KMS-11 (cell line): ENCODE results near the gene PTPRF.
A peak's percentile ranks its signal among the peaks of the same experiment; 100 is the strongest.

Experiments used
- H2AFZ ChIP-seq: fragments of 200-600 bp; sonication (generic); 2 replicates; pipeline ENCODE4 v1.6.1; 2016; ENCODE audit warnings: antibody characterized with exemption, mixed run types, low read depth
- H3K27ac ChIP-seq: fragments of 200-600 bp; sonication (generic); 2 replicates; pipeline ENCODE4 v1.6.1; 2016; ENCODE audit warnings: mild to moderate bottlenecking, mixed run types
- H3K27me3 ChIP-seq: fragments of 200-600 bp; sonication (generic); 2 replicates; pipeline ENCODE4 v1.6.1; 2017; ENCODE audit warnings: mild to moderate bottlenecking, low read depth, mixed run types, moderate library complexity; ENCODE audit not compliant: insufficient read depth
- H3K36me3 ChIP-seq: fragments of 200-600 bp; sonication (generic); 2 replicates; pipeline ENCODE4 v1.6.1; 2017; ENCODE audit warnings: mild to moderate bottlenecking, mixed run types; ENCODE audit not compliant: insufficient read depth
- H3K4me1 ChIP-seq: fragments of 200-600 bp; sonication (generic); 2 replicates; pipeline ENCODE4 v1.6.1; 2016; ENCODE audit warnings: mild to moderate bottlenecking, low read depth, mixed run types; ENCODE audit not compliant: poor library complexity, severe bottlenecking
- H3K4me2 ChIP-seq: fragments of 200-600 bp; sonication (generic); 2 replicates; pipeline ENCODE4 v1.7.0; 2016; ENCODE audit warnings: mild to moderate bottlenecking, mixed run types
- H3K4me3 ChIP-seq: fragments of 200-600 bp; sonication (generic); IDR thresholded peaks from 2 replicates; pipeline ENCODE4 v1.6.1; 2017; ENCODE audit warnings: low read depth, low read length, mixed read lengths; ENCODE audit not compliant: insufficient read depth
- H3K79me2 ChIP-seq: fragments of 200-600 bp; sonication (generic); 2 replicates; pipeline ENCODE4 v1.6.1; 2016; ENCODE audit warnings: low read depth, mixed run types; ENCODE audit not compliant: insufficient read depth
- H3K9ac ChIP-seq: fragments of 200-600 bp; sonication (generic); 2 replicates; pipeline ENCODE4 v1.6.1; 2016; ENCODE audit warnings: mild to moderate bottlenecking, mixed run types
- H4K20me1 ChIP-seq: fragments of 200-600 bp; sonication (generic); 2 replicates; pipeline ENCODE4 v1.6.1; 2016; ENCODE audit warnings: mild to moderate bottlenecking, mixed run types; ENCODE audit not compliant: insufficient read depth
- TF ChIP-seq, protein P1 (sequence below): fragments of 200-600 bp; sonication (generic); conservative IDR thresholded peaks from 2 replicates; pipeline ENCODE4 v1.6.1; 2017; ENCODE audit warnings: low read depth, mild to moderate bottlenecking, antibody characterized with exemption, low read length, moderate library complexity, mixed read lengths

The PTPRF gene

DNA sequence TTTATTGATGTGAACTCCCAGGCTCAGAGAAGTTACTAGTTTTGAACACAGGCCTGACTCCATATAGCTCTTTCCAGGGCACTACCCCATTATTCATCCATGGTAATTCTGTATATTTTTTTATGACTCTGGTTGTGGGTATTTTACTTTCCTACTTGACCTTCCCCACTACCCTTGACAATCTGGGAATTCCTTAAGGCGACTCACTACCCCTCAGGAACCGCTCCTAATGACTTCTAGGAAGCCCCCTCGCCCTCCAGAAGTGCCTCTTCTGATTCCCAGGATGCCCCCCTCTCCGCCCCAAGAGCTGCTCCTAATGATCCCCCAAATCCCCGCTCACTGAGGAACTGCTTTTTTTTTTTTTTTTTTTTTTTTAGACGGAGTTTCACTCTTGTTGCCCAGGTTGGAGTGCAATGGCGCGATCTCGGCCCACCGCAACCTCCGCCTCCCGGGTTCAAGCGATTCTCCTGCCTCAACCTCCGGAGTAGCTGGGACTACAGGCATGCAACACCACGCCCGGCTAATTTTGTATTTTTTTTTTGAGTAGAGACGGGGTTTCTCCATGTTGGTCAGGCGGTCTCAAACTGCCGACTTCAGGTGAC is 118.3 kb downstream of the PTPRF start:
- H3K9ac ChIP-seq, result peak overlapping the region; percentile 43; the same call in 1 of the 2 replicates
- peak overlapping the region; percentile 72 for H3K4me2 ChIP-seq
- H2AFZ ChIP-seq, result peak overlapping the region; percentile 88
- peaks cover 29% of the 10 kb centered on the region for H3K79me2 ChIP-seq
- no peaks in the 10 kb centered on the region for H3K27me3 ChIP-seq
- H3K4me3 ChIP-seq, result no peak overlapping the region
- TF ChIP-seq, protein P1, sequence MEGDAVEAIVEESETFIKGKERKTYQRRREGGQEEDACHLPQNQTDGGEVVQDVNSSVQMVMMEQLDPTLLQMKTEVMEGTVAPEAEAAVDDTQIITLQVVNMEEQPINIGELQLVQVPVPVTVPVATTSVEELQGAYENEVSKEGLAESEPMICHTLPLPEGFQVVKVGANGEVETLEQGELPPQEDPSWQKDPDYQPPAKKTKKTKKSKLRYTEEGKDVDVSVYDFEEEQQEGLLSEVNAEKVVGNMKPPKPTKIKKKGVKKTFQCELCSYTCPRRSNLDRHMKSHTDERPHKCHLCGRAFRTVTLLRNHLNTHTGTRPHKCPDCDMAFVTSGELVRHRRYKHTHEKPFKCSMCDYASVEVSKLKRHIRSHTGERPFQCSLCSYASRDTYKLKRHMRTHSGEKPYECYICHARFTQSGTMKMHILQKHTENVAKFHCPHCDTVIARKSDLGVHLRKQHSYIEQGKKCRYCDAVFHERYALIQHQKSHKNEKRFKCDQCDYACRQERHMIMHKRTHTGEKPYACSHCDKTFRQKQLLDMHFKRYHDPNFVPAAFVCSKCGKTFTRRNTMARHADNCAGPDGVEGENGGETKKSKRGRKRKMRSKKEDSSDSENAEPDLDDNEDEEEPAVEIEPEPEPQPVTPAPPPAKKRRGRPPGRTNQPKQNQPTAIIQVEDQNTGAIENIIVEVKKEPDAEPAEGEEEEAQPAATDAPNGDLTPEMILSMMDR, result no peak
- peak overlapping the region; percentile 53; the same call in 1 of the 2 replicates for H3K27ac ChIP-seq
- no peaks in the 10 kb centered on the region for H3K36me3 ChIP-seq
- H4K20me1 ChIP-seq, result no peaks in the 10 kb centered on the region
- H3K4me1 ChIP-seq, result peaks cover 42% of the 10 kb centered on the region

DNA sequence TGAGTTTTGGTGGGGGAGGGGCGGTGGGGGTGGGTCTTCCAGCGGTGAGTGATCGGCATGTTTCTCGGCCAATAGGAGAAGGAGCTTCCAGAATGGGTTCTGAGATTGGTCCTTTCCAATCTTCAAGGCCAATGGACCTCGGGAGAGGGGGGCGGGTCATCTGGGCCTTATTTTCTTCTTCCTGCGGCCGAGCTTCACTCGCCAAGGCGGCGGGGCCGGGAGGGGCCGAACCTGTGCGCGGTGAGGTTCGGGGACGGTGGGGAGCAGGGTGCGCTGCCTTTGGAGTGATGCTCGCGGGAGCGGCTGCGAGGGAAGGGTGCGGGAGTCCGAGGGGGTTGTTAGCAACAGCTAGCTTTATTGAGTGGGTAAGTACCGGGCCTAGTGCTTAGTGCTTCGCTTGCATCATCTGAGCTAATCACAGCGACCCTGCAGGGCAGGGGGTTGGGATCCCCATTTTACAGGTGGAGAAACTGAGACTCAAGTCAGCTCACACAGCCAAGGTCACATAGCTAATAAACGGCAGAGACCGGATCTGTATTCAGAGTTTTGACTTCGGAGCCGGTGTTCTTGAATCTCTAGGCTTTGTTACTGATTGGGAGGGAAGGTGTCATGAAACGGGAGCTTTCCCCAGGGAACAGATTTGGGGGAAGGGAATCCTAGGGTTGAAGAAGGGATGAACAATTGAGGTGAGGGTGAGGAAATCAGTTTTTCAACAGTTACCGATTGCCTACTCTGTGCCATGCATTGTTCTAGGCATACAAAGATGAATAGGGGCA is 119.8 kb downstream of the PTPRF start:
- Histone ChIP-seq H3K79me2 (peaks cover 35% of the 10 kb centered on the region), H3K27me3 (no peaks in the 10 kb centered on the region), H3K36me3 (no peaks in the 10 kb centered on the region), H3K4me1 (peaks cover 40% of the 10 kb centered on the region), H4K20me1 (no peaks in the 10 kb centered on the region), H3K9ac (peak overlapping the region; percentile 59), H3K27ac (peak overlapping the region; percentile 53), H2AFZ (peak overlapping the region; percentile 88), H3K4me3 (no peak overlapping the region), H3K4me2 (peak overlapping the region; percentile 97)
- TF ChIP-seq, protein P1, result no peak

DNA sequence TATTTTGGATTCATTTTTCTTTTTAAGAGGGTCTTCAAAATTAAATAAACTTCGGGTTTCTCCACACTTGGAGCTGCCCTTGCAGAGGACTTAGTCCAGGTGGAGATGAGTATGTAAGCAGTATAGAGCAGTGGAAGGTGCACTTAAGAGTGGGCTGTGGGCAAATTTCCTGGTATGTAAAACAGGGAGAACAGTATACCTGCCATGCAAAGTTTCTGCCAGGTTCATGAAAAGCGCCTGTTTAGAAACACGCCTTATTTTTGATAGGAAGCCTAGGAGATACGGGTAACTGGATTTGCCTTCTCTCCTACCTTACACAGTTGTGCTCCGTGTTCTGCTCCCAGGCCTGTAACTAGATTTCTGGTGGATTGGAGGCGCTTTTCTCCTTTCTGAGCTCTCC is 120.5 kb downstream of the PTPRF start:
- peak overlapping the region; percentile 13; the same call in 1 of the 2 replicates for H3K27ac ChIP-seq
- TF ChIP-seq, protein P1, result no peak
- H4K20me1 ChIP-seq, result no peaks in the 10 kb centered on the region
- peak overlapping the region; percentile 59; the same call in 1 of the 2 replicates for H3K9ac ChIP-seq
- H3K79me2 ChIP-seq, result peaks cover 35% of the 10 kb centered on the region
- H3K4me2 ChIP-seq, result peak overlapping the region; percentile 97
- H3K4me1 ChIP-seq, result peaks cover 33% of the 10 kb centered on the region
- no peaks in the 10 kb centered on the region for H3K36me3 ChIP-seq
- no peaks in the 10 kb centered on the region for H3K27me3 ChIP-seq
- 0 out of 2 replicates have a peak overlapping the region, but pooled peaks have one; percentile 39 for H2AFZ ChIP-seq
- H3K4me3 ChIP-seq, result no peak overlapping the region

DNA sequence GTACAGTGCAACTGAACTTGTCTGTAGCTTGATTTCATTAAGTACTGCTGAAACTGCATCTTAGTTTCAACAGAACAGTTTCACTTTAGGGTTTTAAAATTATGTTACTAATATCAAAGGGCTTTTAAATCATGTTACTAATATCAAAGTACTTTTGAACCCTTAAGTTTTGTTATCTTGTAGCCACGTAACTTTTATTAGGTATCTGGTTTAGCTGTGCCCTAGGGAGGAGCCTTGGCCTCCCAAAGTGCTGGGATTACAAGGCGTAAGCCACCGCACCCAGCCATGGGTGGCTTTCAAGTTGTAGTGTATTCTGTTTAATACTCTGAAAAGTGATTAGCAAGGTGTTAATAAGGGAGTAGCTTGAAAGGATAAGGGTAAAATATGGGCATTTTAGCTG is 121.2 kb downstream of the PTPRF start:
- H3K27ac ChIP-seq, result peak overlapping the region; percentile 13; the same call in 1 of the 2 replicates
- peaks cover 32% of the 10 kb centered on the region for H3K4me1 ChIP-seq
- no peaks in the 10 kb centered on the region for H3K27me3 ChIP-seq
- H3K4me2 ChIP-seq, result peak overlapping the region; percentile 97
- TF ChIP-seq, protein P1, result no peak
- H3K4me3 ChIP-seq, result no peak overlapping the region
- H3K36me3 ChIP-seq, result no peaks in the 10 kb centered on the region
- no peak overlapping the region for H2AFZ ChIP-seq
- H3K79me2 ChIP-seq, result peaks cover 35% of the 10 kb centered on the region
- no peak overlapping the region for H3K9ac ChIP-seq
- H4K20me1 ChIP-seq, result no peaks in the 10 kb centered on the region
